Pericardium fibroblast (primary cell): ENCODE results near the gene OR2C1. TPM values are rescaled to one million over a fixed set of nuclear protein-coding genes. Genes with fewer than 3 reads are reported as not detected.

ENCODE experiments used
- total RNA-seq: library from RNA; depleted of rRNA; stranded (reverse); fragments of >200 nt; gene quantifications from 2 replicates; pipeline ENCODE4 v1.2.3, GENCODE V29; 2015

The OR2C1 gene
- total RNA-seq, result 0.77 TPM in 1 of 2 replicates, not detected in the other

DNA sequence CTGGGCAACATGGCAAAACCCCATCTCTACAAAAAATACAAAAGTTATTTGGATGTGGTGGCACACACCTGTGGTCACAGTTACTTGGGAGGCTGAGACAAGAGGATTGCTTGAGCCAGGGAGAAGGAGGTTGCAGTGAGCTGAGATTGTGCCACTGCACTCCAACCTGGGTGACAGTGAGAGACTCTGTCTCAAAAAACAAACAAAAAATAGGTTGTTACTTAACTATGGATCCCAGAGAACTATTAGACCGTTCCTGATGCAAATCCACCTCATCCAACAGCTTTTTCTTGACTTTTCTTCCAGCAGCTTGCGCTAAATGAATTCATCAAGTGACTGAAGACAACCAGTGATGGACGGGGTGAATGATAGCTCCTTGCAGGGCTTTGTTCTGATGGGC is at the start of gene OR2C1:
Gene OR2C1 (plus strand): TSS at position 301 of the 400 bp plus-strand sequence. CDS start 52 bp downstream, at position 353.

DNA sequence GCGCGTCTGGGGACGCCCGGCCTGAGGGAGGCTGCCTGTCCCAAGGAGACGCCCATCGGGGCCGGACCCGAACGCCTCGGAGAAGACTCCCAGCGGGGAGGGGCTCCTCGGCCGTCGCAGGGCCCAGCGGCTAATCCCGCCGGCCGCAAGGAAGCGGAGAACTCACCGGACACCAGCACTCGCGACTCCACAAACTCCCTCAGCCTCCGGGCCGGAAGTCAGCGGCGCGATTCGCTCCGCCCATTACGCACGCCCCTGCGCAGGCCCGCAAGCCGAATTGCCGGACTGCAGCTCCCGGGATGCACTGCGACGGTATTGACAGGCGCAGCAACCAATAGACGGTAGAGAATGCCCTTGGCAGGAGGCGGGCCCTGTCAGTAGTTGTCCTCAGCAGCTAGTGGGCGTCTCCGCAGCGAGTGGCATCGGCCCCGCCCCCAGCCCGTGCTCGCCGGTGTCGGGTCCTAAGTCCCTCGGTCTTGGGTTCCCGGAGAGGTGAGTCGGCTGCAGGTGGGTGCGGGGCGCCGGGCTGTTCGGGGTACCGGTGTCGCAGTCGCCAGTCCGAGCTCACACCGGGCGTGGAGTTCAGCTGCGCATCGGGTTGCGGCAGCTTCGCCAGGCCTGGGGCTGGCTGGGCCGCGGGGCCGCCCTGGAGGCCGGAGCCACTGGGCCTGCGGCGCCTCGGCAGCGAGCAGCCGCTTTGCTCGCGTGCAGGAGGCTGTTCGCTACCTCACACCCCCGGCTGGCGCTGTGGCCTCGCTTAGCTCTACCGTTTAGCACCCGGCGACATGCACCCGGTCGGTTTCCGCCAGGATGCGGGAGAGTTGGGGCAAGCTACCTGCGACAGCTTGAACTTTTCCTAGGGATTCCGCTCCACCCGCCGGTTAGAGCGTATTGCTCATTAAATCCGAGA is 45.3 kb downstream of the OR2C1 start, which contains the start of the genes ZNF174 and ZSCAN32:
Gene ZNF174 (plus strand): TSS at position 437 of the 910 bp plus-strand sequence. CDS start 790 bp downstream, outside the sequence.
Gene ZSCAN32 (minus strand): TSS at position 226 of the 910 bp plus-strand sequence. CDS start 3,447 bp downstream, outside the sequence.

Other genes with a start within 250 kb of the OR2C1 start
- 10.3 and 10.6 TPM in 2 replicates for gene ZNF205, start 243.3 kb upstream of the OR2C1 start, total RNA-seq
- gene ZNF213, start 220.9 kb upstream of the OR2C1 start, total RNA-seq, result 6.2 and 8.9 TPM in 2 replicates
- not detected in 2 replicates for gene OR1F1, start 167.7 kb upstream of the OR2C1 start, total RNA-seq
- 6.1 and 9.9 TPM in 2 replicates for gene ZNF200, start 120.7 kb upstream of the OR2C1 start, total RNA-seq
- gene MEFV, start 99.3 kb upstream of the OR2C1 start, total RNA-seq, result not detected in 2 replicates
- gene ZNF263, start 72.4 kb upstream of the OR2C1 start, total RNA-seq, result 38.0 and 49.0 TPM in 2 replicates
- 2.3 TPM in 2 replicates for gene TIGD7, start 50.5 kb upstream of the OR2C1 start, total RNA-seq
- gene ZNF75A, start 50.4 kb upstream of the OR2C1 start, total RNA-seq, result 8.9 and 20.7 TPM in 2 replicates
- 10.3 and 12.1 TPM in 2 replicates for gene ZSCAN32, start 45.1 kb downstream of the OR2C1 start, total RNA-seq
- gene ZNF174, start 45.3 kb downstream of the OR2C1 start, total RNA-seq, result 6.6 and 7.0 TPM in 2 replicates
- gene ZNF597, start 87.6 kb downstream of the OR2C1 start, total RNA-seq, result 1.1 and 2.5 TPM in 2 replicates
- 19.1 and 34.0 TPM in 2 replicates for gene NAA60, start 87.8 kb downstream of the OR2C1 start, total RNA-seq
- gene C16orf90, start 139.6 kb downstream of the OR2C1 start, total RNA-seq, result not detected in 2 replicates
- gene CLUAP1, start 145.1 kb downstream of the OR2C1 start, total RNA-seq, result 7.8 and 14.8 TPM in 2 replicates
- not detected in 2 replicates for gene NLRC3, start 221.5 kb downstream of the OR2C1 start, total RNA-seq